GM12878 (cell line): ENCODE data around the gene TAF11L4. TPM values are rescaled to one million over a fixed set of nuclear protein-coding genes. Genes with fewer than 3 reads are reported as not detected.
"Not testable (repeated sequence)": the region's sequence is repeated elsewhere in the genome, so short reads cannot be mapped to it uniquely, and the experiment has no call there.

Experiments used
- ATAC-seq: fragments of 200-7000 bp; cut with Tn5 transposase; 3 replicates; pipeline ENCODE4 v1.9.1; 2020; ENCODE audit warnings: mild to moderate bottlenecking, moderate library complexity
- BruUV-seq: library from RNA; stranded (reverse); fragments of 400-500 nt; replicated peaks from 2 replicates; lab custom pipeline; 2021; lab: Mats Ljungman, UMichigan
- CTCF ChIA-PET: fragments of 300-600 bp; sonication (Branson Sonifier 250); formaldehyde crosslinking; extraction: SDS; loops from one replicate; lab custom pipeline; 2021; ENCODE audit warnings: inconsistent platforms; lab: Yijun Ruan, JAX
- POLR2A ChIA-PET: fragments of 350-600 bp; formaldehyde crosslinking; extraction: SDS; loops from one replicate; lab custom pipeline; 2021; ENCODE audit warnings: inconsistent platforms; lab: Charles Lee
- RAD21 ChIA-PET: fragments of 300-600 bp; sonication (Branson Sonifier 250); formaldehyde crosslinking; loops from one replicate; lab custom pipeline; 2023; ENCODE audit warnings: antibody characterized with exemption; ENCODE audit not compliant: unreplicated experiment; lab: Charles Lee
- SMC1A ChIA-PET: fragments of 300-600 bp; sonication (Branson Sonifier 250); formaldehyde crosslinking; loops from one replicate; lab custom pipeline; 2023; ENCODE audit not compliant: unreplicated experiment, uncharacterized antibody; lab: Charles Lee
- DNase-seq: peaks from one replicate; pipeline ENCODE4 v3.0.0-alpha.2; 2011; ENCODE audit warnings: low read depth, low spot score
- FAIRE-seq: peaks from 3 replicates; lab custom pipeline; 2011; peaks lifted over from hg19 to GRCh38; lab: Jason Lieb, UNC
- H2AFZ ChIP-seq: 2 replicates; pipeline ENCODE4 v1.6.0; 2011; ENCODE audit warnings: low read depth, low read length, control low read depth; ENCODE audit not compliant: control insufficient read depth
- H3K27ac ChIP-seq: 2 replicates; pipeline ENCODE4 v1.5.1; 2011; ENCODE audit warnings: control low read depth; ENCODE audit not compliant: control insufficient read depth, insufficient read depth
- H3K27me3 ChIP-seq, 2 experiments: replicated peaks in 1 of 2; 2 replicates each; pipeline versions ENCODE4 v1.6.0 to v1.6.1; 2011; ENCODE audit warnings: low read length in 1 of 2; ENCODE audit not compliant: control insufficient read depth in 2 of 2, insufficient read depth in 2 of 2
- H3K36me3 ChIP-seq, 2 experiments: 2 replicates each; pipeline ENCODE4 v1.5.1; 2011; ENCODE audit warnings: low read length in 1 of 2; ENCODE audit not compliant: control insufficient read depth in 2 of 2, insufficient read depth in 2 of 2
- H3K4me1 ChIP-seq: 2 replicates; pipeline ENCODE4 v1.6.1; 2011; ENCODE audit warnings: mild to moderate bottlenecking, low read length, moderate library complexity, mixed read lengths; ENCODE audit not compliant: control insufficient read depth, insufficient read depth
- H3K4me2 ChIP-seq: 2 replicates; pipeline ENCODE4 v1.6.0; 2011; ENCODE audit warnings: control low read depth; ENCODE audit not compliant: control insufficient read depth, insufficient read depth
- H3K4me3 ChIP-seq: fragments of 200-600 bp; sonication (generic); 2 replicates; pipeline ENCODE4 v1.5.1; 2016
- H3K79me2 ChIP-seq: 2 replicates; pipeline ENCODE4 v1.6.0; 2011; ENCODE audit warnings: low read length; ENCODE audit not compliant: control insufficient read depth, insufficient read depth
- H3K9ac ChIP-seq: 2 replicates; pipeline ENCODE4 v1.8.0; 2011; ENCODE audit warnings: low read length, control low read depth, mixed read lengths; ENCODE audit not compliant: control insufficient read depth, insufficient read depth
- H3K9me3 ChIP-seq: replicated peaks from 3 replicates; pipeline ENCODE4 v1.5.1; 2011; ENCODE audit warnings: mild to moderate bottlenecking, low read length; ENCODE audit not compliant: control insufficient read depth, insufficient read depth
- H4K20me1 ChIP-seq: 2 replicates; pipeline ENCODE4 v1.6.0; 2011; ENCODE audit not compliant: control insufficient read depth, insufficient read depth
- CBX3 ChIP-seq: fragments of 200-600 bp; sonication (generic); IDR thresholded peaks from 2 replicates; pipeline ENCODE4 v1.6.1; 2016; ENCODE audit warnings: low read depth, borderline replicate concordance
- WGBS: methylation state at CpG from one replicate; pipeline ENCODE4 v1.1.6; 2016; ENCODE audit warnings: low lambda C conversion rate; ENCODE audit not compliant: insufficient replicate concordance, insufficient coverage; ENCODE audit errors: missing lambda C conversion rate; 5-methylcytosine and 5-hydroxymethylcytosine counted together
- in situ Hi-C: fragments of 300-500 bp; cut with MboI; formaldehyde crosslinking; loops from 9 replicates; pipeline ENCODE4 v1.14.3; 2018; ENCODE audit warnings: mixed read lengths
- intact Hi-C: fragments of 100-400 bp; cut with micrococcal nuclease; formaldehyde crosslinking; loops from one replicate; pipeline ENCODE4 v1.14.2; 2022; ENCODE audit not compliant: unreplicated experiment
- polyA plus RNA-seq, 11 experiments: library from polyadenylated mRNA; depleted of rRNA in 4 of 11; unstranded in 6 of 11; stranded (reverse) in 5 of 11; fragments of >200 nt; fragmentation: Nextera tagmentation in 4 of 11; fragmentation: Illumina TruSeq in 1 of 11; extraction: Ambion mirVana in 4 of 11; extraction: Trizol in 1 of 11; gene quantifications; 1 replicate in 1 of 11; 2 replicates in 10 of 11; pipeline versions ENCODE4 v1.2.1 to v1.2.3, GENCODE V29; 2011 to 2016; ENCODE audit warnings: inconsistent platforms in 2 of 11, missing spikeins in 2 of 11, low read depth in 1 of 11
- small RNA-seq: library from RNA; depleted of rRNA; stranded (forward); fragments of <200 nt; gene quantifications from one replicate; pipeline ENCODE3, GENCODE V24; 2014
- total RNA-seq, 4 experiments: library from RNA; depleted of rRNA in 3 of 4; stranded (reverse); fragments of >200 nt in 3 of 4; fragmentation: Illumina TruSeq in 1 of 4; extraction: Trizol in 1 of 4; gene quantifications; 2 replicates each; pipeline versions ENCODE4 v1.2.1 to v1.2.3, GENCODE V29; 2013 to 2021

Gene TAF11L4
- total and polyA plus RNA-seq, 10 of the 15 experiments (the other 5 are each of a cell fraction or from before 2014, with no cell fraction given): not detected

- H3K9me3 ChIP-seq, H3K4me1 ChIP-seq, in situ Hi-C loops, POLR2A ChIA-PET, H3K4me2 ChIP-seq, intact Hi-C loops, H3K4me3 ChIP-seq, ATAC-seq, BruUV-seq, H3K79me2 ChIP-seq, DNase-seq, RAD21 ChIA-PET, SMC1A ChIA-PET, H3K27ac ChIP-seq, H3K36me3 ChIP-seq, CTCF ChIA-PET, H3K9ac ChIP-seq, H3K27me3 ChIP-seq, H4K20me1 ChIP-seq, H2AFZ ChIP-seq, FAIRE-seq: not testable (repeated sequence)
- WGBS: 64% methylated on average over 11 of the region's 17 CpGs
- 0 out of 2 replicates have a peak, but pooled peaks have one; percentile 62 for TF ChIP-seq CBX3
Observed at GRCh38 chr5:17526504-17526903, 4.9 kb downstream of the TAF11L4 start.

- H3K27me3 ChIP-seq, FAIRE-seq, intact Hi-C loops, H3K4me3 ChIP-seq, BruUV-seq, DNase-seq, H3K9ac ChIP-seq, H2AFZ ChIP-seq, H3K36me3 ChIP-seq, SMC1A ChIA-PET, H3K4me1 ChIP-seq, H3K4me2 ChIP-seq, POLR2A ChIA-PET, CTCF ChIA-PET, H3K9me3 ChIP-seq, in situ Hi-C loops, H4K20me1 ChIP-seq, RAD21 ChIA-PET, H3K79me2 ChIP-seq, H3K27ac ChIP-seq, ATAC-seq: not testable (repeated sequence)
- WGBS: no CpG with 5 or more reads among the region's 15 CpGs
Observed at GRCh38 chr5:17528369-17528768, 6.8 kb downstream of the TAF11L4 start, which contains the start of gene TAF11L6. TAF11L6 (plus strand) TSS chr5:17528669.

Small RNAs within 50 kb of the gene (small RNA-seq; reads per million reads assigned to genes)
- not detected for gene AC106774.3

Other genes starting within 250 kb of the TAF11L4 start
Only the 7 nearest of the 12 such genes appear.
- gene TAF11L2, start 23.6 kb upstream of the TAF11L4 start, total RNA-seq (2014; rRNA removed): not detected in 2 replicates
- gene TAF11L2, start 23.6 kb upstream of the TAF11L4 start, total RNA-seq (2014; rRNA removed; fragmentation: Illumina TruSeq; extraction: Trizol): not detected in 2 replicates
- gene TAF11L2, start 23.6 kb upstream of the TAF11L4 start, total RNA-seq (2021): not detected in 2 replicates
- gene TAF11L2, start 23.6 kb upstream of the TAF11L4 start, polyA plus RNA-seq (2011; rRNA removed): not detected in 2 replicates
- not detected in 2 replicates for gene TAF11L2, start 23.6 kb upstream of the TAF11L4 start, polyA plus RNA-seq (2014; fragmentation: Illumina TruSeq; extraction: Trizol)
- gene TAF11L2, start 23.6 kb upstream of the TAF11L4 start, polyA plus RNA-seq (2014; fragmentation: Nextera tagmentation; extraction: Ambion mirVana): not detected
- gene TAF11L2, start 23.6 kb upstream of the TAF11L4 start, polyA plus RNA-seq (2014; rRNA removed): not detected in 2 replicates
- gene TAF11L2, start 23.6 kb upstream of the TAF11L4 start, polyA plus RNA-seq (2016; fragmentation: Nextera tagmentation; extraction: Ambion mirVana): not detected
- gene TAF11L3, start 3.4 kb upstream of the TAF11L4 start, total RNA-seq (2014; rRNA removed): not detected in 2 replicates
- not detected in 2 replicates for gene TAF11L3, start 3.4 kb upstream of the TAF11L4 start, total RNA-seq (2014; rRNA removed; fragmentation: Illumina TruSeq; extraction: Trizol)
- gene TAF11L3, start 3.4 kb upstream of the TAF11L4 start, total RNA-seq (2021): not detected in 2 replicates
- not detected in 2 replicates for gene TAF11L3, start 3.4 kb upstream of the TAF11L4 start, polyA plus RNA-seq (2011; rRNA removed)
- gene TAF11L3, start 3.4 kb upstream of the TAF11L4 start, polyA plus RNA-seq (2014; fragmentation: Illumina TruSeq; extraction: Trizol): not detected in 2 replicates
- not detected for gene TAF11L3, start 3.4 kb upstream of the TAF11L4 start, polyA plus RNA-seq (2014; fragmentation: Nextera tagmentation; extraction: Ambion mirVana)
- gene TAF11L3, start 3.4 kb upstream of the TAF11L4 start, polyA plus RNA-seq (2014; rRNA removed): not detected in 2 replicates
- gene TAF11L3, start 3.4 kb upstream of the TAF11L4 start, polyA plus RNA-seq (2016; fragmentation: Nextera tagmentation; extraction: Ambion mirVana): not detected
- not detected in 2 replicates for gene TAF11L5, start 3.4 kb downstream of the TAF11L4 start, total RNA-seq (2014; rRNA removed)
- gene TAF11L5, start 3.4 kb downstream of the TAF11L4 start, total RNA-seq (2014; rRNA removed; fragmentation: Illumina TruSeq; extraction: Trizol): not detected in 2 replicates
- not detected in 2 replicates for gene TAF11L5, start 3.4 kb downstream of the TAF11L4 start, total RNA-seq (2021)
- gene TAF11L5, start 3.4 kb downstream of the TAF11L4 start, polyA plus RNA-seq (2011; rRNA removed): not detected in 2 replicates
- gene TAF11L5, start 3.4 kb downstream of the TAF11L4 start, polyA plus RNA-seq (2014; fragmentation: Illumina TruSeq; extraction: Trizol): not detected in 2 replicates
- not detected for gene TAF11L5, start 3.4 kb downstream of the TAF11L4 start, polyA plus RNA-seq (2014; fragmentation: Nextera tagmentation; extraction: Ambion mirVana)
- not detected in 2 replicates for gene TAF11L5, start 3.4 kb downstream of the TAF11L4 start, polyA plus RNA-seq (2014; rRNA removed)
- not detected for gene TAF11L5, start 3.4 kb downstream of the TAF11L4 start, polyA plus RNA-seq (2016; fragmentation: Nextera tagmentation; extraction: Ambion mirVana)
- gene TAF11L6, start 6.9 kb downstream of the TAF11L4 start, total RNA-seq (2014; rRNA removed): not detected in 2 replicates
- not detected in 2 replicates for gene TAF11L6, start 6.9 kb downstream of the TAF11L4 start, total RNA-seq (2014; rRNA removed; fragmentation: Illumina TruSeq; extraction: Trizol)
- gene TAF11L6, start 6.9 kb downstream of the TAF11L4 start, total RNA-seq (2021): not detected in 2 replicates
- not detected in 2 replicates for gene TAF11L6, start 6.9 kb downstream of the TAF11L4 start, polyA plus RNA-seq (2011; rRNA removed)
- not detected in 2 replicates for gene TAF11L6, start 6.9 kb downstream of the TAF11L4 start, polyA plus RNA-seq (2014; fragmentation: Illumina TruSeq; extraction: Trizol)
- not detected for gene TAF11L6, start 6.9 kb downstream of the TAF11L4 start, polyA plus RNA-seq (2014; fragmentation: Nextera tagmentation; extraction: Ambion mirVana)
- not detected in 2 replicates for gene TAF11L6, start 6.9 kb downstream of the TAF11L4 start, polyA plus RNA-seq (2014; rRNA removed)
- not detected for gene TAF11L6, start 6.9 kb downstream of the TAF11L4 start, polyA plus RNA-seq (2016; fragmentation: Nextera tagmentation; extraction: Ambion mirVana)
- gene TAF11L7, start 64.0 kb downstream of the TAF11L4 start, total RNA-seq (2014; rRNA removed): not detected in 2 replicates
- gene TAF11L7, start 64.0 kb downstream of the TAF11L4 start, total RNA-seq (2014; rRNA removed; fragmentation: Illumina TruSeq; extraction: Trizol): not detected in 2 replicates
- not detected in 2 replicates for gene TAF11L7, start 64.0 kb downstream of the TAF11L4 start, total RNA-seq (2021)
- not detected in 2 replicates for gene TAF11L7, start 64.0 kb downstream of the TAF11L4 start, polyA plus RNA-seq (2011; rRNA removed)
- not detected in 2 replicates for gene TAF11L7, start 64.0 kb downstream of the TAF11L4 start, polyA plus RNA-seq (2014; fragmentation: Illumina TruSeq; extraction: Trizol)
- not detected for gene TAF11L7, start 64.0 kb downstream of the TAF11L4 start, polyA plus RNA-seq (2014; fragmentation: Nextera tagmentation; extraction: Ambion mirVana)
- gene TAF11L7, start 64.0 kb downstream of the TAF11L4 start, polyA plus RNA-seq (2014; rRNA removed): not detected in 2 replicates
- not detected for gene TAF11L7, start 64.0 kb downstream of the TAF11L4 start, polyA plus RNA-seq (2016; fragmentation: Nextera tagmentation; extraction: Ambion mirVana)
- not detected in 2 replicates for gene TAF11L8, start 69.2 kb downstream of the TAF11L4 start, total RNA-seq (2014; rRNA removed)
- gene TAF11L8, start 69.2 kb downstream of the TAF11L4 start, total RNA-seq (2014; rRNA removed; fragmentation: Illumina TruSeq; extraction: Trizol): not detected in 2 replicates
- gene TAF11L8, start 69.2 kb downstream of the TAF11L4 start, total RNA-seq (2021): not detected in 2 replicates
- gene TAF11L8, start 69.2 kb downstream of the TAF11L4 start, polyA plus RNA-seq (2011; rRNA removed): not detected in 2 replicates
- not detected in 2 replicates for gene TAF11L8, start 69.2 kb downstream of the TAF11L4 start, polyA plus RNA-seq (2014; fragmentation: Illumina TruSeq; extraction: Trizol)
- gene TAF11L8, start 69.2 kb downstream of the TAF11L4 start, polyA plus RNA-seq (2014; fragmentation: Nextera tagmentation; extraction: Ambion mirVana): not detected
- gene TAF11L8, start 69.2 kb downstream of the TAF11L4 start, polyA plus RNA-seq (2014; rRNA removed): not detected in 2 replicates
- gene TAF11L8, start 69.2 kb downstream of the TAF11L4 start, polyA plus RNA-seq (2016; fragmentation: Nextera tagmentation; extraction: Ambion mirVana): not detected
- not detected in 2 replicates for gene TAF11L9, start 72.6 kb downstream of the TAF11L4 start, total RNA-seq (2014; rRNA removed)
- gene TAF11L9, start 72.6 kb downstream of the TAF11L4 start, total RNA-seq (2014; rRNA removed; fragmentation: Illumina TruSeq; extraction: Trizol): not detected in 2 replicates
- gene TAF11L9, start 72.6 kb downstream of the TAF11L4 start, total RNA-seq (2021): not detected in 2 replicates
- gene TAF11L9, start 72.6 kb downstream of the TAF11L4 start, polyA plus RNA-seq (2011; rRNA removed): not detected in 2 replicates
- gene TAF11L9, start 72.6 kb downstream of the TAF11L4 start, polyA plus RNA-seq (2014; fragmentation: Illumina TruSeq; extraction: Trizol): not detected in 2 replicates
- gene TAF11L9, start 72.6 kb downstream of the TAF11L4 start, polyA plus RNA-seq (2014; fragmentation: Nextera tagmentation; extraction: Ambion mirVana): not detected
- gene TAF11L9, start 72.6 kb downstream of the TAF11L4 start, polyA plus RNA-seq (2014; rRNA removed): not detected in 2 replicates
- not detected for gene TAF11L9, start 72.6 kb downstream of the TAF11L4 start, polyA plus RNA-seq (2016; fragmentation: Nextera tagmentation; extraction: Ambion mirVana)